ENCODE results near the gene ME1.

The ME1 gene

DNA sequence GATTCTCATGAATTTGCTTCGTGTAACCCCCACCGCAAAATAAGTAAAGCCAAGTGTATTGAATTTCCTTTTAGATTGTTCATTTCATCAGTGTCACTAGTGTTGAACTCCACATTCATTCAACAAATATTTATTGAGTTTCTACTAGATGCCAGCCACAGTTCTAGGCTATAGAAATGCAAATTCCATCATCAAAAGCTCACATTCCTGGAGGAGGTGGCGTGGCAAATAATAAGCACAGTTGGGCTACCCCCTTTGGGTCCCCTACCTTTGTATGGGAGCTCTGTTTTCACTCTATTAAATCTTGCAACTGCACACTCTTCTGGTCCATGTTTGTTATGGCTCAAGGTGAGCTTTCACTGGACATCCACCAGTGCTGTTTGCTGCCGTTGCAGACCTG, 12.7 kb upstream of the ME1 start:
- TF ChIP-seq, protein P1, sequence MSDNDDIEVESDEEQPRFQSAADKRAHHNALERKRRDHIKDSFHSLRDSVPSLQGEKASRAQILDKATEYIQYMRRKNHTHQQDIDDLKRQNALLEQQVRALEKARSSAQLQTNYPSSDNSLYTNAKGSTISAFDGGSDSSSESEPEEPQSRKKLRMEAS (IDR thresholded peaks at IDR 0.05; ENCODE audit: low read depth, low read length), result no peak
- no peak for TF ChIP-seq POLR2A (IDR thresholded peaks at IDR 0.05; ENCODE audit: extremely low read depth, insufficient read length)
- no peak for TF ChIP-seq MYC (IDR thresholded peaks at IDR 0.05; ENCODE audit: low read depth, low read length)
- TF ChIP-seq, protein P2, sequence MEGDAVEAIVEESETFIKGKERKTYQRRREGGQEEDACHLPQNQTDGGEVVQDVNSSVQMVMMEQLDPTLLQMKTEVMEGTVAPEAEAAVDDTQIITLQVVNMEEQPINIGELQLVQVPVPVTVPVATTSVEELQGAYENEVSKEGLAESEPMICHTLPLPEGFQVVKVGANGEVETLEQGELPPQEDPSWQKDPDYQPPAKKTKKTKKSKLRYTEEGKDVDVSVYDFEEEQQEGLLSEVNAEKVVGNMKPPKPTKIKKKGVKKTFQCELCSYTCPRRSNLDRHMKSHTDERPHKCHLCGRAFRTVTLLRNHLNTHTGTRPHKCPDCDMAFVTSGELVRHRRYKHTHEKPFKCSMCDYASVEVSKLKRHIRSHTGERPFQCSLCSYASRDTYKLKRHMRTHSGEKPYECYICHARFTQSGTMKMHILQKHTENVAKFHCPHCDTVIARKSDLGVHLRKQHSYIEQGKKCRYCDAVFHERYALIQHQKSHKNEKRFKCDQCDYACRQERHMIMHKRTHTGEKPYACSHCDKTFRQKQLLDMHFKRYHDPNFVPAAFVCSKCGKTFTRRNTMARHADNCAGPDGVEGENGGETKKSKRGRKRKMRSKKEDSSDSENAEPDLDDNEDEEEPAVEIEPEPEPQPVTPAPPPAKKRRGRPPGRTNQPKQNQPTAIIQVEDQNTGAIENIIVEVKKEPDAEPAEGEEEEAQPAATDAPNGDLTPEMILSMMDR (IDR thresholded peaks at IDR 0.05; ENCODE audit: low read depth, low read length), result no peak
- DNase-seq (ENCODE audit: low read depth), result no peak
- H3K4me3 ChIP-seq (ENCODE audit: low read depth, low read length), result no peak overlapping the region

DNA sequence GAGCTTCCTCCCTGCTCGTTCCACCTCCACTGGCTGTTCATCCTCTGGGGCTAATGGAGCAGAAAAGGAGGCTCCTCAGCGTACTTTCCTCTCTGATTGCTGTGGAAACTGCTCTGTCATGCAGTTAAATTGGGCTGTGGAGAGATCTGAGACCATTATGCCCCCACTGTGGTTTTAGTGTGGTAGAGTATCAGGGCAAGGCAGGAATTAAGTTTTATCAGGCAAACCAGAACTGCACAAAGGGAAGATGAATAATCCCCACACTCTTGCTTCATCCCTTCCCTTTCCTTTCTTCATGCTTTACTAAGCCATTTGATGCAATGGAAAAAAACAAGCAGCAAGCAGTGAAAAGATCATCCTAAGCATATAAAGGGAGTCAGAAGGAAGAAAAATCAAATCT, 11.9 kb upstream of the ME1 start:
- H3K4me3 ChIP-seq (ENCODE audit: low read depth, low read length), result no peak overlapping the region
- DNase-seq (ENCODE audit: low read depth), result peak; percentile 98
- peak; percentile 41; the same call in 1 of the 2 replicates for TF ChIP-seq MYC (IDR thresholded peaks at IDR 0.05; ENCODE audit: low read depth, low read length)
- TF ChIP-seq, protein P1 (IDR thresholded peaks at IDR 0.05; ENCODE audit: low read depth, low read length), result no peak; the same call in 1 of the 2 replicates

DNA sequence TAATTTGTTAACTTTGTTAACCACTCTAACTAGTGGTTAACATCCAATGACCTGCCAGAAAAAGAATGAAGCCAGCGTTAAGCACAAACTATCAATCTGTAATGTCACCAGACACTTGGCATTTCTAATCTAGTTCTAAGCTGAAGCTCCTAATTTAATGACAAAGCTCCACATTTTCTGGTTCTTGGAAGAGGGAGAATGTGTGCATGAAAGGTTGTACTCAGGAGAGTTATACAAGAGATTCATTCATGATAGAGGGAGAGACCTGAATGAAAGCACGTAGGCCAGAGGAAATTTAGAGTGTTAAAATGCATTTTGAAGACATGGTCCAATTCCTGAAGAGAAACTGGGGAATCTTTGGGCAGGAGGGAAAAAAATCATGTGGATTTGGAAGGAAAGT, 8.3 kb upstream of the ME1 start:
- TF ChIP-seq, protein P1 (IDR thresholded peaks at IDR 0.05; ENCODE audit: low read depth, low read length), result no peak
- TF ChIP-seq MYC (IDR thresholded peaks at IDR 0.05; ENCODE audit: low read depth, low read length) (no peak), POLR2A (IDR thresholded peaks at IDR 0.05; ENCODE audit: extremely low read depth, insufficient read length) (no peak)
- TF ChIP-seq, protein P2 (IDR thresholded peaks at IDR 0.05; ENCODE audit: low read depth, low read length), result no peak
- no peak overlapping the region for H3K4me3 ChIP-seq (ENCODE audit: low read depth, low read length)
- no peak for DNase-seq (ENCODE audit: low read depth)

DNA sequence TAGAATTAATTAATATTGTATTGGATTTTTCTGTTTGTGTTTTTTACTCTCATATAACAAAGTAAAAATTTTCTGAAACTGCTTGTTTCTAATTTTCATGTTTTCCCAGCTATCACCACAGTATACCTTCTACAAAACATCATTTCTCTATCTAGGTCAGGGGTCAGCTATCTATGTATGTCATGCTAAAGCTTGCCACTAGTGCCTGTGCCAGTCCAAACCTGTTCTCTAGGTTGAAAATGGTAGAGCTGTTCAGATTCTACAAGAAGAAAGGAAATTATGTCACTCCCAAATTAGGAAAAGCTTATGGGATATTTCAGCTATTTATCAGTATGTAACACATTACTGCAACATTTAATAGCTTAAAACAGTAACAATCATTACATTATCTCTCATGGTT, 5.8 kb upstream of the ME1 start:
- DNase-seq (ENCODE audit: low read depth), result no peak
- H3K4me3 ChIP-seq (ENCODE audit: low read depth, low read length), result no peak overlapping the region
- TF ChIP-seq, protein P2 (IDR thresholded peaks at IDR 0.05; ENCODE audit: low read depth, low read length), result no peak
- TF ChIP-seq MYC (IDR thresholded peaks at IDR 0.05; ENCODE audit: low read depth, low read length) (no peak), POLR2A (IDR thresholded peaks at IDR 0.05; ENCODE audit: extremely low read depth, insufficient read length) (no peak)
- TF ChIP-seq, protein P1 (IDR thresholded peaks at IDR 0.05; ENCODE audit: low read depth, low read length), result no peak

DNA sequence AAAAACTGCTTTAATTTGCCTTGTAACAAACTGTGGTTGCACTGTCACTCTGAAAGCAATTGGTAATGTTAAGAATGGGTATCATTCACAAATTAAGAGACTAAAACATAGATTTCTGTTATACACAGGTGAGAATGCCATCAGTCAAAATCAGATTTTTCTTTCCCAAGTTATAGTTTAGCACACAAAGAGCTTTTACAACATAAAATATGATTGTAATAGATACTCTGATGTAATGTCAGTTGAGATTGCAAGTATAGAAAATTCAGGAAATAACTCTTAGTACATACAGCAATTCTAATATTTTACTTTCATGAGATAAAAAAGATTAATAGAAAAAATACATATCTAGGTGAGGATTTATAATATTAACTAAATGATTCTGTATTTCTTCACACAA, 2.3 kb upstream of the ME1 start:
- TF ChIP-seq, protein P2 (IDR thresholded peaks at IDR 0.05; ENCODE audit: low read depth, low read length), result no peak
- TF ChIP-seq POLR2A (IDR thresholded peaks at IDR 0.05; ENCODE audit: extremely low read depth, insufficient read length) (no peak), MYC (IDR thresholded peaks at IDR 0.05; ENCODE audit: low read depth, low read length) (no peak)
- TF ChIP-seq, protein P1 (IDR thresholded peaks at IDR 0.05; ENCODE audit: low read depth, low read length), result no peak
- DNase-seq (ENCODE audit: low read depth), result no peak
- no peak overlapping the region for H3K4me3 ChIP-seq (ENCODE audit: low read depth, low read length)

DNA sequence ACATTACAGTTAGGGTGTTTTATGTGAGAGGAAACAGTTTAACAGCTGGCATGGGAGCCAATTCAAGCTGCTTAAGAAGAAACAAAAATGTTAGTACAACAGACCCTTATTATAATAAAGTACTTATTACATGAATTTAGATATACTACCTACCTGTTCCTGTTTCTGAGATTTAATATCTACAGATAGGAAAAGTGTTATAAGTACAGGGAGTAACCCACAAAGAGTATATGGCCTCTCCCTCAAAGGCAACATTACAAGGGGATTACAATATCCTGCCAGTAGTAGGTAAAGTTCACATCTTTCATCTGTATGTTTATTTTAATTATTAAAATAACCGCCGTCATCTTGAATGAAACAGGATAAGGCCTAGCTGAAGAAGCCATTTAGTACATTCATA, 1.8 kb upstream of the ME1 start:
- no peak overlapping the region for H3K4me3 ChIP-seq (ENCODE audit: low read depth, low read length)
- TF ChIP-seq POLR2A (IDR thresholded peaks at IDR 0.05; ENCODE audit: extremely low read depth, insufficient read length) (no peak), MYC (IDR thresholded peaks at IDR 0.05; ENCODE audit: low read depth, low read length) (no peak)
- TF ChIP-seq, protein P2 (IDR thresholded peaks at IDR 0.05; ENCODE audit: low read depth, low read length), result no peak
- TF ChIP-seq, protein P1 (IDR thresholded peaks at IDR 0.05; ENCODE audit: low read depth, low read length), result no peak
- DNase-seq (ENCODE audit: low read depth), result no peak
